AG04449 (cell line): ENCODE measurements around the gene NODAL.
A peak's percentile ranks its signal among the peaks of the same experiment; 100 is the strongest.

Experiments
- CTCF ChIA-PET: fragments of 350-600 bp; formaldehyde crosslinking; extraction: SDS; loops from one replicate; lab custom pipeline; 2021; ENCODE audit warnings: antibody characterized with exemption; lab: Yijun Ruan, JAX
- POLR2A ChIA-PET: fragments of 400-600, 350-600 bp; formaldehyde crosslinking; extraction: SDS; loops from one replicate; lab custom pipeline; 2020; ENCODE audit warnings: antibody characterized with exemption, inconsistent platforms; lab: Yijun Ruan, JAX
- DNase-seq: peaks from one replicate; pipeline ENCODE4 v3.0.0-alpha.2; 2010; ENCODE audit warnings: low read depth, low spot score
- H3K4me3 ChIP-seq: 2 replicates; pipeline ENCODE4 v1.5.1; 2011; ENCODE audit warnings: low read depth, mild to moderate bottlenecking, control low read depth, low read length
- CTCF ChIP-seq: IDR thresholded peaks from one replicate; pipeline ENCODE4 v1.5.1; 2011; ENCODE audit warnings: mild to moderate bottlenecking, moderate library complexity, low read length, control low read depth, inconsistent platforms; ENCODE audit not compliant: insufficient read depth; ENCODE audit errors: missing control alignments

The NODAL gene

GRCh38 chr10:70430493-70431445 lies 10.7 kb downstream of the NODAL start:
- TF ChIP-seq CTCF: no peak
- no peak overlapping the region for H3K4me3 ChIP-seq
- CTCF ChIA-PET: interaction anchor here (0.5 to 2.4 kb wide), 5 partner anchors 13 to 450 kb away, joined by 3 to 6 read pairs (median 3); no protein-coding TSS in a partner anchor
- no peak for DNase-seq
- POLR2A ChIA-PET: interaction anchor here (1.3 kb wide), 1 partner anchor 27 kb away, joined by 4 read pairs; the partner anchor contains the start of gene EIF4EBP2

GRCh38 chr10:70426823-70427222 lies 14.7 kb downstream of the NODAL start:
- TF ChIP-seq CTCF: no peak
- ChIA-PET CTCF (interaction anchor here (1.4 to 1.7 kb wide), 2 partner anchors 9 to 205 kb away, joined by 3 to 6 read pairs; no protein-coding TSS in a partner anchor), POLR2A (no interaction called here)
- no peak overlapping the region for H3K4me3 ChIP-seq
- DNase-seq: no peak

GRCh38 chr10:70425096-70425495 lies 16.4 kb downstream of the NODAL start:
- TF ChIP-seq CTCF: no peak
- no peak for DNase-seq
- no peak overlapping the region for H3K4me3 ChIP-seq
- ChIA-PET POLR2A (no interaction called here), CTCF (no interaction called here)

GRCh38 chr10:70424320-70424719 lies 17.2 kb downstream of the NODAL start:
- TF ChIP-seq CTCF: no peak
- CTCF ChIA-PET: interaction anchor here (1.2 kb wide), 1 partner anchor 202 kb away, joined by 3 read pairs; no protein-coding TSS in a partner anchor
- no peak overlapping the region for H3K4me3 ChIP-seq

DNA sequence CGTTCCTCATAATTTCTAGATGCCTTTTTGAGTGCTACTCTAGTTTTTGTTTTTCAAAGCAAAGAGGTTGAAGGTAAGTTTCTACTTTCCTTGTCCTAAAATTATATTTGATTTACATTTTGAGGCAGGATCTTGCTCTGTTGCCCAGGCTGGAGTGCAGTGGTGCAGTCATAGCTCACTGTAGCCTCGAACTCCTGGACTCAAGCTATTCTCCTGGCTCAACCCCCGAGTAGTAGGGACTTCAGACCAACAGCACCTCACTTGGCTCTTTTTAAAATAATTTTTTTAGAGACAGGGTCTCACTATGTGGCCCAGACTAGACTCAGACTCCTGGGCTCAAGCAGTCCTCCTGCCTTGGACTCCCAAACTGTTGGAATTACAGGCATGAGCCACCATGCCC lies 22.8 kb downstream of the NODAL start:
- POLR2A ChIA-PET: interaction anchor here (1.3 kb wide), 1 partner anchor 15 kb away, joined by 3 read pairs; the partner anchor contains the start of gene EIF4EBP2
- no peak for DNase-seq
- no peak overlapping the region for H3K4me3 ChIP-seq
- CTCF ChIA-PET: interaction anchor here (1.9 to 2.0 kb wide), 2 partner anchors 8 to 54 kb away, joined by 6 to 9 read pairs; no protein-coding TSS in a partner anchor
- no peak for TF ChIP-seq CTCF

More at GRCh38 chr10:70424320-70424719, 17.2 kb downstream of the NODAL start:
- DNase-seq: no peak
- POLR2A ChIA-PET: no interaction called here

DNA sequence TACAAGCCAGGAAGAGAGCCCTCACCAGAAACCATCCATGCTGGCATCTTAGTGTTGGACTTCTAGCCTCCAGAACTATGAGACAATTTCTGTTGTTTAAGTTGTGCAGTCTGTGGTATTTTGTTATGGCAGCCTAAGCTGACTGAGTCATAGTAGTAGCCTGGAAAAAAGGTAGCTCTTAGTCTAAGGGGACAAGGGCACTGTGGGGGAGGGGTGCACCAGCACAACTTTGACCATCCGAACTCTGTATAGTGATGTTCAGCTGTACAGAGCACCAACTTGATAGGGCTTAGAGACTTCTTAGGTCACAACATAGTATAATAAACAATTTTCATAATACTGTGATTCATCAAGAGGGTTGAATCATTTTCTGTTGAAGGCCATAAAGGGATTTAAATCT lies 23.3 kb downstream of the NODAL start:
- peak; percentile 9 for DNase-seq
- CTCF ChIA-PET: interaction anchor here (1.0 to 2.0 kb wide), 3 partner anchors 9 to 54 kb away, joined by 3 to 9 read pairs (median 6); no protein-coding TSS in a partner anchor
- POLR2A ChIA-PET: interaction anchor here (1.3 kb wide), 1 partner anchor 15 kb away, joined by 3 read pairs; the partner anchor contains the start of gene EIF4EBP2

More for the DNA sequence above, 23.3 kb downstream of the NODAL start:
- no peak for TF ChIP-seq CTCF
- no peak overlapping the region for H3K4me3 ChIP-seq
